HG03442 (cell line): ENCODE data around the gene FRMD6.
"Not testable (repeated sequence)": the region's sequence is repeated elsewhere in the genome, so short reads cannot be mapped to it uniquely, and the experiment has no call there.

Source experiments
- ATAC-seq: cut with Tn5 transposase; IDR thresholded peaks from one replicate; pipeline ENCODE4 v1.9.1; 2021; ENCODE audit warnings: mild to moderate bottlenecking, moderate library complexity; ENCODE audit not compliant: unreplicated experiment

FRMD6 gene

DNA sequence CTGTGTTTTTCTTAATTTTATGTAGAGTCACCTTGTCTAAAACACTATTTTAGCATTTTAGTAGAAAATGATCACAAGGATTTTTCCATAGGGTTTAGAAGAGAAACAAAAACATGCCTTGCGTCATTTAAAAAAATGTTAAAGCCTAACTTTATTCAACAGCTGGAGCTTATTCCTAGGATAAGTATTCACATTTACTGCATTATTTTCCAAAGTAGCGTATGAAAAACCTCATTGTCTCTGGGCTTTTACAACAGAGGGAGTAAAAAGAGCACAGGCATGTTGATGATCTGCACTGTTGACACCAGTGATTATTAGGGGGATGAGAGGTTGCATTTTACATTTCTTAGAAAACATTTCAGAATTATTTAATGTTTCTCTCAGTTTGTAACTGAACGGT lies 66.1 kb downstream of the FRMD6 start:
- ATAC-seq: no peak

DNA sequence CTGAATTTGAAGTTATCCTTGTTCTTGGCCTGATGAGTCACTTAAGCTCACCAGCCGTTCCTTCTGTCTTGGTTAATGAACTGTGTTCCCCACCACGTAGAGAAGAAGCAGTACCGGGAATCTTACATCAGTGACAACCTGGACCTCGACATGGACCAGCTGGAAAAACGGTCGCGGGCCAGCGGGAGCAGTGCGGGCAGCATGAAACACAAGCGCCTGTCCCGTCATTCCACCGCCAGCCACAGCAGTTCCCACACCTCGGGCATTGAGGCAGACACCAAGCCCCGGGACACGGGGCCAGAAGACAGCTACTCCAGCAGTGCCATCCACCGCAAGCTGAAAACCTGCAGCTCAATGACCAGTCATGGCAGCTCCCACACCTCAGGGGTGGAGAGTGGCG lies 68.2 kb downstream of the FRMD6 start:
- ATAC-seq: no peak

DNA sequence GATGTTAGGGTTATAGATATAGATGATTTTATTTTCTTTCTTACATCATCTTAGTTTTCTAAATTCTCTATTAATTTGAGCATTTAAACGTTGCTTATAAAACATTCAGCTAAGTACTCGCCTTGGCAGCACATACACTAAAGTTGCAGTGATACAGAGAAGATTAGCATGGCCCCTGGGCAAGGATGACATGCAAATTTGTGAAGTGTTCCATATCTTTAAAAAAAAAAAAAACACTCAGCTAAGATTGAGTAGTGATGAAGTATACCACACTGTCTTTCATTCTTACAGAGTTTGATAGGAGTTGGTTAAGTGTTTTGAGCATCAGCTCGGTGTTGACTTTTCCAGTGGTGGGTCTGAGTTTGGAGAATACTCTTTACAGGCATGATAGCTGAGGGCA lies 72.3 kb downstream of the FRMD6 start:
- no peak for ATAC-seq

- no peak for ATAC-seq
These were observed 72.9 kb downstream of the FRMD6 start for GRCh38 chr14:51724650-51725049.

DNA sequence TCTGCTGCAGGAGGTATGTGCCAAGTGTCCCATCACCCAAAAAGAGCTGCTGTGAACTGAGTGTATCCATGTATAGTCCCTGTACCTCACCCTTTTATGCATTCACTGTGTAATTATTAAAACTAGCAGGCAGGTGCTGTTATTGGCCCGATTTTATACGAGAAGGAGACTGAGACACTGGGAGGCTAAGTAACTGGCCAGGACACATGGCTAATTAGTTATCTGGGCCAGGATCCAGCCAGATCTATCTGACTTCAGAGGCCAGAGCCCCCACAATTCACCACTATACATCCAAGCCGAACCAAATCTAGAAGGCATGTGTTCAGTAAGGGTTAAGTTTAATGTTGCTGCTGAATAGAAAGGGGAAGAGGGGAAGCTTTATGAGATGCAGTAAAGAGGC lies 73.4 kb downstream of the FRMD6 start:
- ATAC-seq: no peak

GRCh38 chr14:51726166-51726899 lies 74.6 kb downstream of the FRMD6 start:
- no peak for ATAC-seq

GRCh38 chr14:51727526-51727925 lies 75.8 kb downstream of the FRMD6 start:
- no peak for ATAC-seq

DNA sequence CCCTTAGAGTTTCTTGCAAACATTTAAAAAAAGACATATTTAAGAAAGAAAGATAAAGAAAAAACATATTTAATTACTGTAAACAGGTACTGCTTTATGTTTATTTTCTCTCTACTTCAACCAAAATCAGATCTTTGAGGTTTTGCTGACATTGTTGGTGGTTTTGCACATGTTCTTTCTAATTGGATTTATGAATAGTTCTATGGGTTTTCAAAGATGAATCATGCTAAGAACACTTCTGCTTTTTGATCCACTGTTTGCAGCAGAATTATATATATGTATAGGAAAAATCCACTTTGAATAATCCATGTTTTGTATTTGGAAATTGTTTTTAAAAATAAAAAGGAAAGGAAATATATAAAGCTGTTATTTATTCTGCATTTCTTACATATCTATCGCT lies 78.4 kb downstream of the FRMD6 start:
- no peak for ATAC-seq

DNA sequence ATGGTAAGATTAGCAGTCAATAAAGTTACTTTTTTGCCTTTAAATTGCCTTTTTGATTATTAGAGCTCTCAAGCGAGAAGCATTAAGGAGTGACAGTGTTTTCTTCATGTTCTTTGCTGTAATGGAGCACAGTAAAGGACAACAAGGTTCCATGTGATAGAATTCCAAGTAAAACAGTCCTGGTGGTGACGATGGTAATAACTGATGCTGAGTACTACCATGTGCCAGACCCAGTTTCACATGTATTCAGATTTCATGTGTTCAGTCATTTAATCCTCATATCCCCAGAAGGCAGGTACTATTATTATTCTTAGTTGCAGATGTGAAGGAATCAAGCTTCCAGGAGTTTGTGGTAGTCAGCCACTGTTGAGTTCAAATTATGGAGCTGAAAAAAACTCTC lies 79.0 kb downstream of the FRMD6 start:
- ATAC-seq: no peak

DNA sequence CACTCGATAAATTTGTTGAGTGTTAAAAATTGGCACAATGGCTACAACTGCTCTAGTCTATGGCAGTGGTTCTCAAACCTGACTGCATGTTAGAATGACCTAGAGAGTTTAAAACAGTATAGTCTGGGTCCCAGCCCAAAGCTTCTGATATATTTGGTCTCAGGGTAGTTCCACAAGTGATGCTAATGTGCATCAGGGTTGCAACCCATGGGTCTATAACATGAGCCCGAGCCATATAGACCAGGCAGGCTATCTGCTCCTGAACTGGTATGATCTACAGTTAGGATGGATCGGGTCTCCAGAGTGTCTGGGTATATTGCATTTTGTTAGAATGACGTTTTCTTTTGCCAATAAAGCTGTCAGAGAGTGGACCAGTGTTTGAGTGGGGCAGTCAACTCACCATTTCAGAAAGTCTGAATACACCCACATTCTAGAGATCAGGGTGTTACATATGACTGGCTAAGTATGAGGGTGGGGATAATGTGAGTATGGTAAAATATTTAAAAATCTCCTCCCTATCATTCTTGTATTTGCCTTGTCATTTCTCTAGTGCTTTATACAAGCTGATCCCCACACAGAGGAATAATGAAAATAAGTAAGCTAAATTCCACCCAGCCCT lies 80.9 kb downstream of the FRMD6 start:
- no peak for ATAC-seq

DNA sequence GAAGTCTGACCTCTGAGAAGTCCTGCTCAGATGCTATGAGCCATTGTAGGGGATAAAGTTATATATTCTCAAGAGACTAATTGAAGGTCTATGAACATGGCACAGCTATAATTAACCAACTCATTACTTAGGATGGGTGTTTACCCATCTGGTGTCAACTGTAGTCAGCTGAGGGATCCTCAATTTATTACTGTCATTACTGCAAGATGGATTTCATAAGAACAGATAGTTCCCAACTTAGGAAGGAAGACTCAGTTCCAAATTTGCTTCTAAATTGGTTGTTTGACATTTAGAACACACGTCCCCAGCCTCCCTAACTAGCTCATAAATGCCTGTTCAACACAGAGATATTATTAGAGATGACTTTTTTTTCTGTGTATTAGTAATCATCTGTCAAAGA lies 81.4 kb downstream of the FRMD6 start:
- no peak for ATAC-seq

DNA sequence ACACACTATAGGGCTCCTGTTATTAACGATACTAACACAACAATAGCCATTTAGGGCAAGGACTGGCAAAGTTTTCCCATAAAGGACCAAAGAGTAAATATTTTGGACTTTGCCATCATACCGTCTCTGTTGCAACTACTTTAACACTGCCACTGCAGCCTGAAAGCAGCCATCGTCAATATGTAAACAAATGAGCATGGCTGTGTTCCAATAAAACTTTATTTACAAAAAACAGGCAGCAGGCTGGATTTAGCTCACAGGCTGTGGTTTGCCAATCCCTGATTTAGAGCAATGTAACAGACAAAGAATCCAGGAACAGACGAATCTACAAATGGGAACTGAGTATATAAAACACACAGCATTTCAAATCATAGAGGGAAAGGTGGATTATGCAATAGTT lies 84.1 kb downstream of the FRMD6 start:
- no peak for ATAC-seq

DNA sequence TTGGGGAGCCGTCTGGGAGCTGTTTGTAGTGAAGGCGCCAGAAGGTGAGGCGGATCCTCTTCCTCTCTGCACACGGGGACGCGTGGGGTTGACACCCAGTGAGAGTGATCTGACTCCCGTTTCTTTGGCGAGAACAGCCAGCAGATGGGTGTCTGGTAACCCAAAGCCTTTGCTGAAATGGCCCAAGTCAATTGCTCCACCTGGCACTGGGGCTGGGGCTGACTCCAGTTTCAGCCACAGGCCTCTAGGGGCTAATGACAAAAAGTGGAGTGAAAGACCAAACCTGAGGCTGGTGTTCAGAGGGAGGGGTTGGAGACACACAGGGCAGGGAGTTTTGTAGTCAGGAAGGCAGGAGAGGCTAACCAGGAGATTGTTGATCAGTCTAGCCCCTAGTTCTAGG lies 87.0 kb downstream of the FRMD6 start:
- peak; percentile 81 for ATAC-seq

- no peak for ATAC-seq
These were observed 91.9 kb downstream of the FRMD6 start for GRCh38 chr14:51743588-51744000.

DNA sequence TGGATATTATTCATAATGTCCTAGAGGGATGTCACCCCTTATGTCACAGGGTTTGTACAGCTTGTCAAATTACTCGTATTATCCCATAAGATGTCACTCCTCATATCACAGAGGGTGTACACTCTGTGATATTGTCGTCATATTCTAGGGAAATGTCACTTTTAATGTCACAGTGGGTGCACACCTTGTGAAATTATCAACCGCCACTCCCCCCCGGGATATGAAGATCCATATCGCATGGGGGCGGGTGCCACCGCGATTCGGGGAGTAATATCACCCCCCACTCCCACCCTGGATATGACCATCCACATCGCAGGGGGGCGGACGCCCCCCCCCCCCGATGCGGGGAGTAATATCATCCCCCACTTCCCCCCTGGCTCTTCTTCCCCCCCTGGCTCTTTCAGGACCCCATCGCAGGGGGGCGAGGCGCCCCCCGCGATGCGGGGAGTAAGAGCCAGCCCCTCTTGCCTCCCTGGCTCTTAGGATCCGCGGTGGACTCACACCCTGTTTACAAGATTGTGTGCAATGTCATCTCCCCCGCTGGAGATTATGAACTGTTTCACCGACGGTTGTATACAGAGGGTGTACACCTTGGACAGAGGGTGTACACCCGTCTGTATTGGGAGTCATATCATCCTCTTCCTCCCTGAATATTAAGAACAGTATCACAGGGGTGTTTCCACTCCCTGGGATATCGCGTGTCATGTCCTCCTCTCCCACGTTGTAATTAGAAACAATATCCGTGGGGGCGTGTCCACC lies 92.8 kb downstream of the FRMD6 start:
- ATAC-seq: no peak

GRCh38 chr14:51746823-51747222 lies 95.1 kb downstream of the FRMD6 start:
- not testable (repeated sequence) for ATAC-seq

DNA sequence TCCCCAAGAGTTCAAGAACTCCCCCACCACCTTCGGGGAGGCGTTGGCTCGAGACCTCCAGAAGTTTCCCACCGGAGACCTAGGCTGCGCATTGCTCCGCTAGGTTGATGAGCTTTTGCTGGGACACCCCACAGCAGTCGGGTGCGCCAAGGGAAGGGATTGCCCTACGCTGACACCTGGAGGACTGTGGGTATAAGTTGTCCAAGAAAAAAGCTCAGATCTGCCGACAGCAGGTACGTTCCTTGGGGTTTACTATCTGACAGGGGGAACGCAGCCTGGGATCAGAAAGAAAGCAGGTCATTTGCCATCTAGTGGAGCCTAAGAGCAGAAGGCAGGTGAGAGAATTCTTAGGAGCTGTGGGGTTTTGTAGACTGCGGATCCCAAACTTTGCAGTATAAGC lies 98.8 kb downstream of the FRMD6 start:
- no peak for ATAC-seq

DNA sequence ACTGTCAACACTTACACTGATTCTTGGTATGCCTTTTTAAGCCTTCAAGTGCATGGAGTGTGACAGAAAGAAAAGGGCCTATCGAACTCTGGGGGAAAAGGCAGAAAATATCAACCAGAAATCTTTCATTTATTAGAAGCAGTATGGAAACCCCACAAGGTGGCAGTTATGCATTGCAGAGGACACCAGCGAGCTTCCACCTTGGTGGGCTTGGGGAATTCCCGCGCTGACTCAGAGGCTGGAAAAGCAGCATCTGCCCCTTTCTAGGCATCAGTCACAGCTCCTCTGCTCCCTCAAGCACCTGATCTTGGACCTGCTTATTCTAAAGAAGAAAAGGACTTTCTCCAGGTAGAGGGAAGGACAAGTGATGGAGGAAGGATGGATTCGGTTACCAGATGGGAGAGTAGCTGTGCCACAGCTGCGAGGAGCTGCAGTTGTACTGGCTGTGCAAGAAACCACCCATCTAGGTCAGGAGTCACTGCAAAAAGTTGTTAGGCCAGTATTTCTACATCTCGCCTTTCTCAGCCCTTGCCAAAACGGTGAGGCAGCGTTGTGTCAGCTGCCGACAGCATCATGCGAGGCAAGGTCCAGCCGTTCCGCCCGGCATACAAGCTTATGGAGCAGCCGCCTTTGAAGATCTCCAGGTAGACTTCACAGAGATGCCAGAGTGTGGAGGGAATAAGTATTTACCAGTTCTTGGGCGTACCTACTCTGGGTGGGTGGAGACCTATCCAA lies 100.1 kb downstream of the FRMD6 start:
- not testable (repeated sequence) for ATAC-seq

DNA sequence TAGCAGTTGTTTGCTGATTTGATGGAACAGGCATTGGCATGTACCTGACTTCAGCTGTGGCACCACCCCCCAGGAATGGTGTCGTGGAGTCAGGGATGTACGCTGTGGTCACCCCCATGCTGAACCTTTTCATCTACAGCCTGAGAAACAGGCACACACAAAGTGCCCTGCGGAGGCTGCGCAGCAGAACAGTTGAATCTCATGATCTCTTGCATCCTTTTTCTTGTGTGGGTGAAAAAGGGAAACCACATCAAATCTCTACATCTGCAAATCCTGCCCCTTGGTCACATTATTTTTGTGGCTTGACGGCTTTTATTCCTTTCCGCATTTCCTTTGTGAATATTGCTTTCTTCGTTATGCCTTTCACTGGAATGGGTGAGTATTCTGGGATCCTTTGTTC lies 106.0 kb downstream of the FRMD6 start:
- ATAC-seq: not testable (repeated sequence)

DNA sequence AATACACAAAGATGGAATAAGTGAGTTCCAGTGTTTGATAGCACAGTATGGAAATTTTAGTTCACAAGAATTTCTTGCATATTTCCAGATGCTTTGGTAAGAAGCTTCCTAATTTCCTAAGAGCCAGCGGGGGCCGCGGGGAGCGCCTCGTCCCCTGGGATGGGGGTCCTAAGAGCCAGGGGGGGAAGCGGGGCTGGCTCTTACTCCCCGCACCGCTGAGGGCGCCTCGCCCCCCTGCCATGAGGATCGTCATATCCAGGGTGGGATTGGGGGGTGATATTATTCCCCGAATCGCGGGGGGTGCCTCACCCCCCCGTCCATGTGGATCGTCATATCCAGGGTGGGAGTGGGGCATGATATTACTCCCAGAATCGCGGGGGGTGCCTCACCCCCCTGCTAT lies 108.2 kb downstream of the FRMD6 start:
- no peak for ATAC-seq

GRCh38 chr14:51765726-51766125 lies 114.0 kb downstream of the FRMD6 start:
- not testable (repeated sequence) for ATAC-seq
